Skin of body (tissue), 2 donors: Measurements from ENCODE around the gene KRT27. TPM values are rescaled to one million over a fixed set of nuclear protein-coding genes. Genes with fewer than 3 reads are reported as not detected.
"Not testable (repeated sequence)": the region's sequence is repeated elsewhere in the genome, so short reads cannot be mapped to it uniquely, and the experiment has no call there.

ENCODE experiments used
- DNase-seq: peaks from one replicate; lab custom pipeline; 2025; lab: John Stamatoyannopoulos, UW
- total RNA-seq: library from RNA; depleted of rRNA; stranded (reverse); fragments of >200 nt; gene quantifications from one replicate; pipeline ENCODE4 v1.2.3, GENCODE V29; 2014

Gene KRT27
- total RNA-seq, 1 donor from 2014 or later, result 428 TPM

DNA sequence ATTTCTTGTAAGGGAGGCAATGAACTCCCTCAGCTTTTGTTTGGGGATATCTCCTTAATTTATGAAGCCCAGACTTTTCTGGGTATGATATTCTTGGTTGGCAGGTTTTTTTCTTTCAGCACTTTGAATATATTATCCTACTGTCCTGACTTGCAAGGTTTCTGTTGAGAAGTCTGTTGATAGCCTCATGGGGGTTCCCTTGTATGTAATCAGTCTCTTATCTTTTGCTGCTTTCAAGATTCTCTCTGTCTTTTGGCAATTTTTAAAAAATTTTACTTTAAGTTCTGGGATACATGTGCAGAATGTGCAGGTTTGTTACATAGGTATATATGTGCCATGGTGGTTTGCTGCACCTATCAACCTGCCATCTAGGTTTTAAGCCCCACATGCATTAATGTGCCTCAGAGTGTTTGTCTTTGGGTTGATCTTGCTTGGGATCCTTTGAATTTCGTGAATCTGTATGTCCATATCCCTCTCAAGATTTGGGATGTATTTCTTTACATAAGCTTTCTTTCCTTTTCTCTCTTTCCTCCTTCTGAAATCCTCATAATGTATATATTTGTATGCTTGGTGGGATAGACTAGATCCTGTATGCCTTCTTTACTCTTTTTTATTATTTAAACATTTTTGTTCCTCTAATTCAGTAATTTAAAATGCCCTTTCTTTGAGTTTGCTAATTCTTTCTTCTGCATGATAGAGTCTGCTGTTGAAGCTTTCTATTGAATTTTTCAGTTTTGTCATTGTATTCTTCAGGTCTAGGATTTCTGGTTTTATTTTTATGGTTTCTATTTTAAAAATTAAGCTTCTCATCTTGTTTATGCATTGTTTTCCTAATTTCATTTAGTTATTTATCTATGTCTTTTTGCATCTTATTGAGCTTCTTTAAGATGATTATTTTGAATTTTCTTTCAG, 22.0 kb downstream of the KRT27 start:
- DNase-seq, result no peak

DNA sequence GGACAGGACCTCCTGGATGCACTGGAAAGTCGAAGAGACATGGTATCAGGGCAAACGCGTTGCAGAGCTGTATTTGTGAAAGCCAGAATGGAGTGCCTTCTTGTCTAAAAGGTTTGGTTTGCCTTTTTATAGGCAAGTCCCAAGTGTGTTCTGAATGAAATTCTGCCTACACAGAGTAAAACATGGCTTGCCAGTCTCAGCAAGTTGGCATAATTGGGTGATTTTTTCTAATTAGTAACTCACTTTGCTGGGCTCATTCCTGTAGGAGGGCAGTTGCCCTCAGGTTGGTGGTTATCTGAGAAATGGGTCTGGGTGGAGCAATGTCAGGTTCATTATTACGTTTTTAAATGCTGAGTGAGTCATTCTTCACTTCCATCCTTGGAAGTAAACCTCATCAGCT, 27.1 kb downstream of the KRT27 start, which contains the start of gene KRT25:
KRT25 (minus strand) TSS at position 101 of the 400 bp plus-strand sequence; CDS start at position 41, 60 bp downstream.
- DNase-seq, result no peak

DNA sequence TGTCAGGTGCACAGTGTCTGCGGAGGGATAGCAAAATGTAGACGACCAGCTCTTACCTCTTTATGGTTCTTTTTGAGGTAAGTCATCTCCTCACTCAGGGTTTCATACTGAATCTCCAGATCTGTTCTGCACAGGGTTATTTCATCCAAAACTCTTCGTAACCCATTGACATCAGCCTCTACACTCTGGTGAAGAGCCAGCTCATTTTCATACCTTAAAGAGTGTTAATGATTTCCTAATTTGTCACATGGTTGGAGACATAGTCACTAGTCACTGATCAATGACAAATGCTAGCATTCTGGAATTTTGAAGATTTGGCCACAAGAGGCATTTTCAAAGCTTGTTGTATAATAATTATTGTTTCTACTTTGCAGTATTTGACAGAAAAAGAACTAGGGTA, 28.5 kb downstream of the KRT27 start:
- DNase-seq, result no peak

DNA sequence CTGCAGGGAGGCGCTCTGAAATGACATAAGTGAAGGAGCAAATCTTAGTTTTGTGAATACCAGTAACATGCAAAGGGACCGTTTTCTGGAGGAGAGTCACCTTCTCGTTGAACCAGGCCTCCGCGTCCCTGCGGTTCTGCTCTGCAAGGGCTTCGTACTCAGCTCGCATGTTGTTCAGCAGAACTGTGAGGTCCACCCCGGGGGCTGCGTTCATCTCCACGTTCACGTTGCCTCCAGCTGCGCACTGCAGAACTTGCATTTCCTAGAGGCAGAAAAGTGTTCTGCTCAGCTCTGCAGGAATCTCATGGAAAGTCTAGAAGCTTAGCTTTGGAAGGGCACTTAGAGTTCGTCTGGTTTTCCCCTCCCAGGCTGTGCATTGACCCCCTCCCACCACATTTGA, 31.3 kb downstream of the KRT27 start:
- DNase-seq, result no peak

DNA sequence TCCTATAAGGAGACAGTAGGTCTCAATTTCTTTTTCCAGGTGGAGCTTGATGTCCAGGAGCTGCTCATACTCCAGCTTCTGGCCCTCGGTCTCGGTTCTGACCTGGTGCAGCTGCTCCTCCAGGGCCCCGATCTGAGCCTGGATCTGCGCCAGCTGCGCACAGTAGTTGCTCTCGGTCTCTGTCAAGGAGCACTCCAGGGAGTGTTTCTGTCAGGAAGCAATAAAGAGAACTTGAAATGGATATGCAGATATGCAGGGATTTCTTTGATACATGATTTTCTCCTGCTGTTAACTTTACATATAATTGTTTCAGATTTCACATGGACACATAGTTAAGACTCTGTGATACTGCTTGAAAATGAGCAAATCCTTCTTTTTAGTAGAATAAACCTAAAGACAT, 32.0 kb downstream of the KRT27 start:
- no peak for DNase-seq

DNA sequence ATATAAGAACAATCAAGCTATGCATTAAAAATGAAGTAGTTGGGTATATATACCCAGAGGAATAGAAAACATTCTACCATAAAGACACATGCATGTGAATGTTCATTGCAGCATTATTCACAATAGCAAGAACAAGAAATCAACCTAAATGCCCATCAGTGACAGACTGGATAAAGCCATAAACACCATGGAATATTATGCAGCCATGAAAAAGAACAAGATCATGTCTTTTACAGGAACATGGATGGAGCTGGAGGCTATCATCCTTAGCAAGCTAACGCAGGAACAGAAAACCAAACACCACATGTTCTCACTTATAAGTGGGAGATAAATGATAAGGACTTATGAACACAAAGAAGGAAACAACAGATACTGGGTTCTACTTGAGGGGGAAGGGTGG, 33.7 kb downstream of the KRT27 start:
- not testable (repeated sequence) for DNase-seq

DNA sequence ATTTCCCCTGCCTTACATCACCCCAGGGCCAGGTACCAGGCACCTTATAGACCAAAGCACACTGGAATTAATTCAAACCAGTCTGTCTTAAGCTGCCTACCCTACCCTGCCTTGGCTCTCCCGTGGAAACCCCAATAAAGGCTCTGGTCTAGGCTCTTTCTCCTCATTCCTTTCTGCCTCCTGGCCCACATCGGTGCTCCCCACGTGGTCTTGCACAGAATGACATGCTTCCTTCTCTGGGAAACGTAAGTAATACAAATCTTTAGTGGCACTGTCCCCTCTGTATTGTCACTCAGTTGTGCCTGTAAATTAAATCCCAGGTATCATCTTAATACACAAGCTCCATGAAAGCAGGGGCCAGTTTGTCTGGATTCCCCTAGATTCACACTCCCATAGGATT, 43.8 kb downstream of the KRT27 start:
- DNase-seq, result no peak

DNA sequence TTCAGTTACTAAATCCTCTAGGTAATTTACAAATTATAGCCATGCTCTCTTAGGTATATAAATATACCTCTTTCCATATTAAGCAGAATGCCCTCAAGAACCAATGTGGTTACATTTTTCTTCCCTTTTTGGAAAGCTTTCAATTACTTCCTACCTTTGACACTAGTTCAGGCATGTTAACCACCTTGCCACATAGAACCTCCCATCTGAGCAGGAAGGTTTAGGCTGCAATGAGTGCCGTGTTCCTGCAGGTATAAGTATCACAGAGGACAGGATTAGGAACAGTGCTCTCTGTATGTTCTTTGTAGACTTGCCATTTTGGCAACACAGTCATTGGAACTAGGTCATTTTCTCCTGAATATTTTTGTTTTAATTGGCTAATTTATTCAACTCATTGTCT, 47.3 kb downstream of the KRT27 start:
- no peak for DNase-seq

DNA sequence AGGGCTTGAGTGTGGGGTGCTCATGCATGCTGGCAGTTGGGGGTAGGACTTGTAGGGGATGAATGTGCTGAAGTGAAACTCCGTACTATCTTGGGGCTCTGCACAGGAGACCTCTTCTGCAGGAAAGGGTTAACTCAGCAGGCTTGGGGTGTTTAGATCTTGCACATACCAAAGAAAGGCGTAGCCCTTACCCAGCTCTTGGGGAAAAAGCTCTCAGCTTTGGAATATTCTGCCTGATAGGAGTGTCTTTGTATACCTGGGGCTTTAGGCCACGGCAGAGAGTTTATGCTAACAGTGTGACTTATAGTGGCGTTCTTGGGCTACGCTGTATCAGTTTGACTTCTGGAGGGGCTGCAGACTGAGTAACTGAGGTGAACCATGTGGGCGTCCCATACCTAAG, 48.3 kb downstream of the KRT27 start:
- DNase-seq, result no peak

DNA sequence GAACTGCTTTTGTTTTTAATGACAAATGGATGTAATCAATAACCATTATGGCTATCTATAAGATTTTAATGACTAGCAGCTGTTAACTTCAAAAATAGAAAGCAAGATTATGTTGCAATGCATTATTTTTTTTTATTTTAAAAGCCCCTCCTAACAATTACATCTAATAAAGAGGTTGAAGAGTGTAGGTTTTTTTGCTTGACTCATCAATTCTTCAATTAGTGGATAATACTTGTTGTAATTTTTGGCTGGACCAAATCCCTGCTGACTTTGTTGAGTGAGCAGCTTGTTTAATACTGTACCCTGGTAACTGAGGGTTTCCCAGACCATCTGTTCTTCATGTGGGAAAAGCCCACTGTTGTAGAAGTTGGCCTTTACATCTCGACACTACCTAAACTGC, 51.4 kb downstream of the KRT27 start:
- DNase-seq, result no peak

DNA sequence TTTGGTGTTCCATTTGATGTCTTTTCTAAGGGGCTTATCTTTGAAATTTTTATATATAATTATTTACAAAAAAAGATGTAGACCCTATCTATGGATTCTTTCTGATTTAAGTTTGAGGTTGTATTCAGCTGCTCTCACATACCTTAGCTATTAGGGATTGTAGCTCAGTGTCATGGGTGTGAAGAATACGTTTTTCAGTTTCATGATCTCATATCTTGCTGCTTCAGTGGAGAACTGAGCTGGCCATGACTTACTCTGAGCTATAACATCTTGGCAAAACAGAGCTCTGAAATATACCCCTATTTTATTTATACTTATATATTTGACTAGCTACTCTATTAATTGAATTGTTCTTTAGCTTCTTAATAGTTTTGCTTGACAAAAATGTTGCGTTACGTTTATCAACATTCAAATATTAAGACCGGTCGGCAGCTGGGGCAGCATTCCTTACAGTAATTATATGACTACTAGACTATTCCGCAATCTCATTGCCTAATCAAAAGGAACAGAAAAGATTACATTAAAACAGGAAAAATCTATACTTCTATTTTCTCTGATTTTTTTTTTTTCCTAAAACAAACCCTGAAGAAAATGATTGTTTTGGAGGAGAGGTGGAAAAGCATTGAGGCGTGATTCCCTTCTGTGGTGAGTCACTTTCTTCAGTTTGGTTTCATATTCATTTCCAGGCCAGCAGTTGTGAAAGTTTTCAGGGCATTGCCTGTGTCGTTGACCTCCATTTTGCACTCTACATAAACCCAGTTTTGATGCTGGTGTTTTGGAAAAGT, 54.7 kb downstream of the KRT27 start:
- DNase-seq, result no peak

DNA sequence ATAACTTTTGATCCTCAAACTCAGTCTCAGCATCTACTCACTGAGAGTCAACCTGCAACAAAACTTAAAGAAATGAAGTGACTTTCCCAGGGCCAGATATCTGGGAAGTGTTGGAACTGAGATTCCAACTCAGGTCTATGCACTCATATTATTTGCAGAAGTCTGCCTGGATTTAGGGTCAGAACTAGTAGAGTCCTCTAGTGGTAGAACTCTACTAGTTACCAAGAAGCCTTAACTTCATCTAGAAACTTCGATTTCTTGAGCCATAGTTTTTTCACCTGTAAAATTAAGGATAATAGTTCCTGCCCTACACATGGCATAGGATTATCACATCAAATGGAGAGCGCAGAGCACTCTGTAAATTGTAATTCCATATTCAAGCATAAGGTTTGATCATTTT, 55.4 kb downstream of the KRT27 start:
- DNase-seq, result no peak

Other genes with a start within 250 kb of the KRT27 start
- 0.30 TPM for gene CCR7, start 217.1 kb downstream of the KRT27 start, total RNA-seq
- 93.7 TPM for gene SMARCE1, start 134.7 kb downstream of the KRT27 start, total RNA-seq
- 0.49 TPM for gene KRT222, start 117.4 kb downstream of the KRT27 start, total RNA-seq
- gene KRT24, start 78.8 kb downstream of the KRT27 start, total RNA-seq, result not detected
- gene KRT25, start 27.2 kb downstream of the KRT27 start, total RNA-seq, result 608 TPM
- 18.3 TPM for gene KRT26, start 10.3 kb downstream of the KRT27 start, total RNA-seq
- gene KRT28, start 17.4 kb upstream of the KRT27 start, total RNA-seq, result 152 TPM
- 976 TPM for gene KRT10, start 40.1 kb upstream of the KRT27 start, total RNA-seq
- gene KRT12, start 84.7 kb upstream of the KRT27 start, total RNA-seq, result 0.10 TPM
- 0.39 TPM for gene KRT20, start 102.7 kb upstream of the KRT27 start, total RNA-seq
- gene KRT23, start 155.1 kb upstream of the KRT27 start, total RNA-seq, result 107 TPM
- gene KRT39, start 184.4 kb upstream of the KRT27 start, total RNA-seq, result 6.4 TPM
- gene KRT40, start 201.8 kb upstream of the KRT27 start, total RNA-seq, result 7.7 TPM
- 1.5 TPM for gene KRTAP3-3, start 211.6 kb upstream of the KRT27 start, total RNA-seq
- 2.3 TPM for gene KRTAP3-2, start 217.4 kb upstream of the KRT27 start, total RNA-seq
- gene KRTAP3-1, start 226.6 kb upstream of the KRT27 start, total RNA-seq, result 5.3 TPM
- 14.1 TPM for gene KRTAP1-5, start 244.7 kb upstream of the KRT27 start, total RNA-seq
- gene KRTAP1-4, start 247.6 kb upstream of the KRT27 start, total RNA-seq, result not detected